ENCODE measurements around the gene EBNA1BP2.

GRCh38 chr1:43172527-43172972, 460 bp upstream of the EBNA1BP2 start:
- TF ChIP-seq CTCF (IDR thresholded peaks at IDR 0.05): no peak
- TF ChIP-seq ZFX (IDR thresholded peaks at IDR 0.05; ENCODE audit: borderline replicate concordance): no peak
